B cell (primary cell): ENCODE measurements around the gene MRGPRX1. TPM values are rescaled to one million over a fixed set of nuclear protein-coding genes. Genes with fewer than 3 reads are reported as not detected.

ENCODE experiments used
- ATAC-seq: fragments of 200-7000 bp; cut with Tn5 transposase; one replicate; pipeline ENCODE4 v1.10.0; 2021; ENCODE audit warnings: low read depth, mild to moderate bottlenecking, moderate number of reproducible peaks, moderate library complexity
- CTCF ChIA-PET: fragments of 350-600 bp; sonication (Branson Sonifier 250); formaldehyde crosslinking; loops from one replicate; lab custom pipeline; 2021; ENCODE audit warnings: antibody characterized with exemption, inconsistent platforms; lab: Charles Lee
- POLR2A ChIA-PET: fragments of 350-600 bp; sonication (Branson Sonifier 250); formaldehyde crosslinking; loops from one replicate; lab custom pipeline; 2021; ENCODE audit warnings: antibody characterized with exemption; lab: Charles Lee
- DNase-seq: peaks from one replicate; pipeline ENCODE4 v3.0.0; 2013
- H2AFZ ChIP-seq: 2 replicates; pipeline ENCODE4 v1.6.1; 2012; ENCODE audit warnings: mild to moderate bottlenecking, low read depth, low read length; ENCODE audit not compliant: insufficient read depth, poor library complexity, severe bottlenecking
- H3K27ac ChIP-seq, 2 donors: 1 replicate in 1 of 2; 2 replicates in 1 of 2; pipeline ENCODE4 v1.5.1; 2012 to 2013; ENCODE audit warnings: low read length in 2 of 2, mild to moderate bottlenecking in 2 of 2, moderate library complexity in 1 of 2
- H3K27me3 ChIP-seq, 4 experiments: fragments of 200-600 bp in 1 of 4; sonication (generic) in 1 of 4; replicated peaks in 1 of 4; 1 replicate in 2 of 4; 2 replicates in 2 of 4; pipeline versions ENCODE4 v1.6.1 to v1.7.0; 2013 to 2016; ENCODE audit warnings: low read length in 3 of 4, mild to moderate bottlenecking in 2 of 4, mixed read lengths in 1 of 4, moderate library complexity in 1 of 4; ENCODE audit not compliant: insufficient read depth in 4 of 4, control insufficient read depth in 3 of 4; ENCODE audit errors: control extremely low read depth in 1 of 4
- H3K36me3 ChIP-seq, 2 experiments: replicated peaks in 1 of 2; 1 replicate in 1 of 2; 2 replicates in 1 of 2; pipeline versions ENCODE4 v1.6.1 to v1.7.1; 2013; ENCODE audit warnings: low read length in 1 of 2; ENCODE audit not compliant: insufficient read depth in 2 of 2, control insufficient read depth in 1 of 2; ENCODE audit errors: control extremely low read depth in 1 of 2, extremely low read depth in 1 of 2
- H3K4me1 ChIP-seq, 2 donors: fragments of 200-600 bp in 1 of 2; sonication (generic) in 1 of 2; 1 replicate in 1 of 2; 2 replicates in 1 of 2; pipeline versions ENCODE4 v1.5.1 to v1.6.1; 2013 to 2017; ENCODE audit warnings: low read length in 2 of 2; ENCODE audit not compliant: control insufficient read depth in 2 of 2, insufficient read depth in 2 of 2
- H3K4me2 ChIP-seq: replicated peaks from 2 replicates; pipeline ENCODE3; 2012; ENCODE audit warnings: mild to moderate bottlenecking, low read depth, low read length; ENCODE audit not compliant: poor library complexity, severe bottlenecking
- H3K4me3 ChIP-seq, 5 experiments: fragments of 200-600 bp in 1 of 5; sonication (generic) in 1 of 5; 1 replicate in 3 of 5; 2 replicates in 2 of 5; pipeline versions ENCODE4 v1.5.1 to v1.7.0; 2011 to 2016; ENCODE audit warnings: low read length in 4 of 5, mild to moderate bottlenecking in 4 of 5, low read depth in 2 of 5, control low read depth in 1 of 5, moderate library complexity in 1 of 5; ENCODE audit not compliant: insufficient read depth in 1 of 5; ENCODE audit errors: control extremely low read depth in 1 of 5, extremely low read depth in 1 of 5
- H3K79me2 ChIP-seq: fragments of 200-600 bp; sonication (generic); one replicate; pipeline ENCODE4 v1.6.0; 2016; ENCODE audit warnings: low read length; ENCODE audit not compliant: control insufficient read depth, insufficient read depth
- H3K9ac ChIP-seq: fragments of 200-600 bp; sonication (generic); 2 replicates; pipeline ENCODE4 v1.6.1; 2017; ENCODE audit warnings: mild to moderate bottlenecking, low read length, moderate library complexity
- H3K9me3 ChIP-seq, 3 donors: one replicate each; pipeline versions ENCODE4 v1.6.1 to v1.7.1; 2013; ENCODE audit warnings: low read length in 2 of 3; ENCODE audit not compliant: control insufficient read depth in 2 of 3, insufficient read depth in 1 of 3; ENCODE audit errors: control extremely low read depth in 1 of 3
- H4K20me1 ChIP-seq: 2 replicates; pipeline ENCODE4 v1.6.0; 2012; ENCODE audit warnings: mild to moderate bottlenecking, low read length; ENCODE audit not compliant: insufficient read depth, control insufficient read depth, poor library complexity, severe bottlenecking
- H3K27ac Mint-ChIP-seq: one replicate; pipeline ENCODE4 v1.8.0; 2021; ENCODE audit warnings: mixed read lengths
- H3K27me3 Mint-ChIP-seq: one replicate; pipeline ENCODE4 v1.8.0; 2021; ENCODE audit warnings: mixed read lengths
- H3K4me1 Mint-ChIP-seq: one replicate; pipeline ENCODE4 v1.8.0; 2021; ENCODE audit warnings: mixed read lengths
- H3K4me3 Mint-ChIP-seq: one replicate; pipeline ENCODE4 v1.8.0; 2021; ENCODE audit warnings: mixed read lengths
- H3K9me3 Mint-ChIP-seq: one replicate; pipeline ENCODE4 v1.8.0; 2022; ENCODE audit warnings: mixed read lengths; ENCODE audit not compliant: insufficient read depth
- CTCF ChIP-seq: fragments of 200-600 bp; IDR thresholded peaks from one replicate; pipeline ENCODE4 v1.8.0; 2022; ENCODE audit warnings: antibody characterized with exemption, mild to moderate bottlenecking
- EZH2 ChIP-seq: IDR thresholded peaks from 2 replicates; pipeline ENCODE4 v1.6.1; 2012; ENCODE audit warnings: borderline replicate concordance, low read depth, mild to moderate bottlenecking, moderate library complexity, low read length; ENCODE audit not compliant: insufficient read depth, poor library complexity, severe bottlenecking
- WGBS: methylation state at CpG from one replicate; pipeline ENCODE4 v1.1.5; 2013; ENCODE audit warnings: missing lambda C conversion rate; ENCODE audit not compliant: insufficient coverage; 5-methylcytosine and 5-hydroxymethylcytosine counted together
- intact Hi-C: fragments of 100-400 bp; cut with micrococcal nuclease; formaldehyde crosslinking; loops from one replicate; pipeline ENCODE4 v1.10.0; 2022
- polyA plus RNA-seq: library from polyadenylated mRNA; depleted of rRNA; stranded (reverse); fragments of >200 nt; gene quantifications from 2 replicates; pipeline ENCODE4 v1.2.3, GENCODE V29; 2012
- total RNA-seq, 2 donors: library from RNA; stranded (reverse); fragments of 120-200 nt in 1 of 2; gene quantifications; 1 replicate in 1 of 2; 2 replicates in 1 of 2; pipeline versions ENCODE4 v1.2.3 to v1.2.4, GENCODE V29; 2013 to 2022

Gene MRGPRX1
- total and polyA plus RNA-seq, 2 donors (not counting 1 experiment from before 2014, with no cell fraction given), result not detected

GRCh38 chr11:18974192-18974591 lies 35.0 kb upstream of the MRGPRX1 start:
- no peaks in the 10 kb centered on the region for H3K27me3 ChIP-seq
- H3K27ac ChIP-seq, result no peak overlapping the region
- no peaks in the 10 kb centered on the region for H3K79me2 ChIP-seq
- no peak overlapping the region for H3K9ac ChIP-seq
- H3K4me3 ChIP-seq, result no peak overlapping the region
- H3K4me2 ChIP-seq, result no peak overlapping the region
- no peak overlapping the region for H3K27ac Mint-ChIP-seq
- TF ChIP-seq EZH2 (no peak), CTCF (no peak)
- ATAC-seq (no peak), DNase-seq (no peak)
- ChIA-PET POLR2A (no interaction called here), CTCF (no interaction called here)
- no peaks in the 10 kb centered on the region for H3K4me1 Mint-ChIP-seq
- H4K20me1 ChIP-seq, result no peaks in the 10 kb centered on the region
- no peak overlapping the region for H2AFZ ChIP-seq
- no peaks in the 10 kb centered on the region for H3K36me3 ChIP-seq
- H3K9me3 ChIP-seq, result peaks cover 0 to 5% (median 0%) of the 10 kb centered on the region in 3 donors
- no peaks in the 10 kb centered on the region for H3K4me1 ChIP-seq
- intact Hi-C loops, result no loop called here
- no CpG with 5 or more reads among the region's 1 CpG for WGBS
- no peak overlapping the region for H3K4me3 Mint-ChIP-seq
- H3K9me3 Mint-ChIP-seq, result no peaks in the 10 kb centered on the region
- H3K27me3 Mint-ChIP-seq, result peaks cover 11% of the 10 kb centered on the region

GRCh38 chr11:18972336-18972735 lies 33.1 kb upstream of the MRGPRX1 start:
- no peak overlapping the region for H3K4me3 Mint-ChIP-seq
- ChIA-PET CTCF (no interaction called here), POLR2A (no interaction called here)
- Histone ChIP-seq H3K4me2 (no peak overlapping the region), H3K27ac (no peak overlapping the region), H2AFZ (no peak overlapping the region), H4K20me1 (no peaks in the 10 kb centered on the region), H3K4me1 (no peaks in the 10 kb centered on the region), H3K27me3 (no peaks in the 10 kb centered on the region), H3K79me2 (no peaks in the 10 kb centered on the region), H3K9me3 (peaks cover 0 to 5% (median 0%) of the 10 kb centered on the region in 3 donors), H3K4me3 (no peak overlapping the region), H3K36me3 (no peaks in the 10 kb centered on the region), H3K9ac (no peak overlapping the region)
- ATAC-seq (no peak), DNase-seq (no peak)
- H3K27me3 Mint-ChIP-seq, result peaks cover 11% of the 10 kb centered on the region
- H3K9me3 Mint-ChIP-seq, result no peaks in the 10 kb centered on the region
- H3K4me1 Mint-ChIP-seq, result no peaks in the 10 kb centered on the region
- intact Hi-C loops, result no loop called here
- WGBS, result 63% methylated on average over 14 of the region's 16 CpGs
- no peak overlapping the region for H3K27ac Mint-ChIP-seq
- no peak for TF ChIP-seq EZH2
- no peak for TF ChIP-seq CTCF
